Fibroblast of upper back skin (primary cell): ENCODE results near the gene LDB2.
A peak's percentile ranks its signal among the peaks of the same experiment; 100 is the strongest.

Experiments used
- DNase-seq: peaks from one replicate; pipeline ENCODE4 v3.0.0-alpha.2; 2013

The LDB2 gene

DNA sequence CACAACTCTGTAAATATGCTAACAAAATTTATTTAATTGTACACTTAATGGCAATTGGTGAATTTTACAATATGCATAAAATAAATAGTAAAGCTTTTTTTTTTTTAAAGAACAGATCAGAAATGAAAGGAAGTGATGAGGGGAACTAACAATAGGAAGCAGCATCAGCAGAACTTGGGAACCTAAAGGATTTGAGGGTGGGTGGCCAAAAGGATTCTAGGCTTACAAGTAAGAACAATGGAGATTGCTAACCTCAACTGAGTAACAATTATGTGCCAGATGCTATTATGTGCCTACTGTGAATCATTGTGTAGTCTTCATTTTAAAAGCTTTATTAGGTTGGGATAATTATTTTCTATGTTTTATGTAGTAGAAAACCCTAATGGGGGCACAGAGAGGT, 185.2 kb downstream of the LDB2 start:
- no peak for DNase-seq

DNA sequence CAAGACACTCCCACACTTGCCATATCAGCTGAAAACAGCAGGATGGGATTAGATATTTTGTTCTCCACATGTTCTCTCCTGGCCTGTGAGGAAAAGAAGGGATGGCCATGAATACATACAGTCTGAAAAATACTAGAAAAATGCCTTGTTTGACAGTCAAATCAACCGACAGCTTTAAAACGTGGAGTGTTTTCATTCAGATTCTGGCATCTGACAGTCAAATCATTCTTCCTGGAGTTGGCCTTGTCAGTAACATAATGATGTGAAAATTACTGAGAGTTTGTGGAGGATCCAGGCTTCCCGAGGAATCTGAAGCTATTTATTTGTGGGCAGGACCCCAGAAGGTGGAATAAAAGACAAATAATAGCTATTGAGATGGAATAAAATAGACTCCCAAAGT, 188.2 kb downstream of the LDB2 start:
- no peak for DNase-seq

DNA sequence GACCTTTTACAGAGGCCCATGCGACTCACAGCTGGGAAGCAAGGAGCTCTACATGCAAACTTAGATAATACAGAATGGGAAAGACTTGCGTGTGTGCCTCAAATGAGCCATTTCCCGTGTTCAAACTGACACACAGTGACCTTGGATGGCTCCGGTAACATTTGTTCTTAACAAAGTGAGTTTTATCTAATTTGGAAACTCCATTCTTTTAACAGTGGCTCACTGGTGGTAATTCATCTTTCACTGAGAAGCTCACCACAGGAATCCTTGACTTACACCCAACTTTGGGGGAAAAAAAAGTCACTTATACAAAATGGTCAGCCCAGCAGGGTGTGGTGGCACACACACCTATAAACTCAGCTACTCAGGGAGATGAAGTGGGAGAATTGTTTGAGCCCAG, 190.6 kb downstream of the LDB2 start:
- DNase-seq = peak; percentile 70

DNA sequence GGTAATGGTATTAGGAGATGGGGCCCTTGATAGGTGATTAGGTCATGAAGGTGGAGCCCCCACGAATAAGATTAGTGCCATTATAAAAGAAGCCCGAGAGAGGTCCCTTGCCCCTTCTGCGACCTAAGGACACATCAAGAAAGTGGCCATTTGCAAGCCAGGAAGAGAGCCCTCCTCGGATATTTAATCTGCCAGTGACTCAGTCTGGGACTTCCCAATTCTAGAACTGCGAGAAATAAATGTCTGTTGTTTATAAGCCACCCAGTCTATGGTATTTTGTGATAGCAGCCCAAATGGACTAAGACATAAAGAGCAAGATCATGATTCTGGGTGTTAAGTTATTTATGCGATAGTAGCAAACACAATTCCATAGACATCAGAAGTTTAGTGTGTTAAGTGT, 192.2 kb downstream of the LDB2 start:
- no peak for DNase-seq

DNA sequence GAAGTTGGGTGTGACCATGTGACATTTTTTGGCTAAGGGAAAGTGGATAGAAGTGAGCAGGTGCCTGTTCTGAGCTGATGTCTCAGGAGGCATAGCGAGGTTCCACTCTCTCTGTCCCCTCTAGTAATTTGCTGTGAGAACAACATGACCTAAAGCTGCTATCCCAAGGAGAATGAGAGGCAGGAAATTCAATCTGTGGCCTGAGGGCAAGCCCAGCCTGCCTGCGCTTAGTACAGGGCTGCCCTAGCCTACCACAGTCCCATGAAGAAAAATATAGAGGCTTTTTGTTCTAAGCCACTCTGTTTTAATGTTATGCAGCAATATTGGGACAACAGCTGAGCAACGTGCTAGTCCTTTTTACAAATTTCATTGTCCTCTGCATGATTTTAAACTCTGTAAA, 193.1 kb downstream of the LDB2 start:
- no peak for DNase-seq

DNA sequence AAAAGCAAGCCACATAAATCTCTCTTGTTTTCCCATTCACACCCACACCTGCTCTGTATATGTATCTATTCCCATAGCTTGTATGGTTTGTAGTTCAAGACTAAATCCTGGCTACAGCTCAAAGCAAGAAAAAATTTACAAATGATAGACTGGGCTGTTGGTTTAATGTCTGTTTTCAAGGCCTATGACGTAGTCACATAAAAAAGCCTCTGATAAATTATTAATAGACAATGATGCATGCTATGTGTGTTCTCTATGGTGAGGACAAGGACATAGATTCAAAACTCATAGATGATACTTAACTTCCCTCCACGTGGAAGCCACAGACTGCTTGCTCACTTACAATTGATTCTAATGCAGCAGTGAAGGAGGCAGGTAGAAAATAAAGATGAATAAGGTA, 194.0 kb downstream of the LDB2 start:
- no peak for DNase-seq

DNA sequence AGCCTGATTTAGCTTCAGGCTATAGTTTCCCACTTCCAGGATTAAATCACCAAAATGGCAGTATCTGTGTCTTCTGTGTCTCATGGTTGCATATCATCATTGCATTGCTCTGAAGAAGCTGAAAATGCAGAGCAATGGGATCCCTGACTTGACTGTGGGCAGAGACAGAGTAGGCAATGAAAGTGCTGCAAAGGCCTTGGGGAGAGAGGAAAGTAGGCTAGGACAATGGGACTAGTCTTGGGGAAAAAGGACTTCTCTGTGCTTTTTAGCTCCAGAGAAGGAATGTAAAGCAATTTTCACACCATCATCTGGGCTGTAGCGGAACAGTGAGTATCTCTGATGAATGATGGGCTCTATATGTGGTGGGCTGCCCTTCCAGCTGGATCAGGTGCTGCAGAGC, 202.5 kb downstream of the LDB2 start:
- DNase-seq = no peak

DNA sequence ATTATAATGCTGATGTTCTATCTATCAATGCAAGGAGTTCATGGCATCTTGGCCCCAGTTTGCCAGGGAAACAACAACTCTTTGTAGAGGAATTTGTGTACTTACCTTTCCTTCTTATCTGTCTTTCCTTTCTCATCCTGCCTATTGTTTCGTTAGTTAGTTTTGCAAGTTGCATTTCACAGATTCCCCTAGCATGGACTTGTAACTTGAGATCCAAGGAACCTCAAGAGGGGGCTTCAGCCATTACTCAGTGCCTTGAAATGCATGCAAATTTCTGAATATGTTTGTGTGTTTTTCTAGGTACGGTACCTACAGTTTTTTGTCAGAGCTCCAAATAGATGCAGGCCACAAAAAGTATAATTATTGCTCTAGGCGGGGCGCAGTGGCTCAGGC, 203.6 kb downstream of the LDB2 start:
- DNase-seq = no peak

DNA sequence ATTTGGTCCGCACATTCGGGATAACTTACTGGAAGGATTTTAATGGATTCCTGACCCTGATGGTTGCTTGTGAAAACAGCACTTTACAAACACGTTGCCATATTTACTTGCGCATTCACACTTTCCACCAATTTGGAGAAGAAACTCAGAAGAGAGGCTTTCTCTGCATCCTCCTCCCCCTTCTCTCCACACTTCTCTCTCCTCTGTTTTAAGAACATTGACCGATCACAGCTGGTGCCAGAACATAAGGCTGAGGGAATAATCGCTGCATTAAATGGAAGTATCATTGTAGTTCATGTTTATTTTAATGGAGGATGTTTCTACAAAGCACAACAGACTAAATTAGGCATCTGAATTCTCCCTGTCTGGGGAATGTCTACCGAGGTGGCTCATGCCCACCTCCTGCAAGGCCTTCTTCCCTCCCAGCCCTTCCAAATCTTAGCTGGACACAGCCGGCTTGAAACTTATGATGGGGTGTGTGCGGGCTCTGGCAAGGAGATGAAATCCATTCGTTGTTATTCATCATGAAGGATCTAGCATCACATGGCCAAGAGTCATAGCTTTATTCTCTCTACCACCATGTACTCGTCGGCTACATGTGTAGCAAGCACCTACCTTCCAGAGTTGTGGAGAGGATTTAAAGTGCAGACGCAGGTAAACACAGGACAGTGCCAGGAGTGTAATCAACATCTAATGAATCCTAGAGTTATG, 204.1 kb downstream of the LDB2 start:
- peak; percentile 38 for DNase-seq

DNA sequence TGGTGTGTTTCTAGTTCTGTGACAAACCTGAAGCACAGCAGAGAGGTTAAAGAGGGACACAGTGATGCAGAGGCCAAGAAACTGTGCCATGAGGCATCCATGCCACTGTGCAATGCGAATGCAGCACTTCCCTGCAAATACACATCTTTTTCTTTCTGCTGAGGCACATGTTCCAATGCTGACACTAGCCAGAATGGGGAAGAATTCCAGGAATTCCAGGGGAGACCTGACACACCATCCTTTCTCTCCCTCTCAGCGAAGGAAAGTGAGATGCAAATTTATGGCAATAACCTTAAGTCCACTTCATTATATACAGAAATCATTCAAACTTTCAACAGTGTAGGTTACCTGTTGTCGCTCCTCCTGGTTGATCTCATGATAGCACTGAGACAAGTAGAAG, 204.8 kb downstream of the LDB2 start:
- peak; percentile 69 for DNase-seq

DNA sequence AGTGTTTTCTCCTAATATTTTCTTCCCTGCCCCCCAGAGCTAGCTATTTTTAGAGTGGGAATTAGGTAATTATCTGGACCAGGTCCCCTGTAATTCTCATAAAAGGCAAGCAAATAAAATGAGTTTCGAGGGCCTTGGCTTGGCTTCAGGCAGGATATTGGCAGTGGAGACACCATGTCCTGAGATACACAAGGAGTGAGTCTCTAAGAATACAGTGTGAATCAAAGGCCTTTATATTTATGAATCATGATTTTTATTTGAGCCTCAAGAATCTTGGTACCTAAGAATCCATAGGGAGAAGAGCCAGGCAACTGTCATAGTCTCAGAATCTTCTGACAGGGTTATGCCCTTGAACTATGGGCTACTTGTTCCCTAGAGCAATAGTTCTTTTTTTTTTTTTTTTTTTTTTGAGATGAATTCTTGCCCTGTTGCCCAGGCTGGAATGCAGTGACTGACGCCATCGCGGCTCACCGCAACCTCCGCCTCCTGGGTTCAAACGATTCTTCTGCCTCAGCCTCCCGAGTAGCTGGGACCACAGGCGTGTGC, 205.4 kb downstream of the LDB2 start:
- DNase-seq = no peak

DNA sequence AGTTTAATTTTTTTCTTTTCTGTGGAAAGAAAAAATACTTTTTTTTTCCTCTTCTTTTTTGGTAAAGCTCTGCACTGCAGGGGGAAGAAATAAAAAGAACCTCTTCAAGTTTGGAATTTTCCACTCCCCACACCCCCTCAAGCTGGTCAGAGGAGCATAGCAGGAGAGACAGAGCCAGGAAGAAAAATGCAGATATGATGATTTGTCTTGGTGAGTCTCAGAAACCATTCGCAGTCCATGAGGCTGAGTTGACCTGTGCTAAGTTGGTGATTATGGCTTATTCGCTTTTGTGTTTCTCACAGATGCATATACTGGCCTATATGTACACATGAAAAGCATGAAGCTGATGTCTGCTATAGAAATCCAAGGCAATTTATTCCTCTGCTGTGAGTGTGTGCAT, 205.9 kb downstream of the LDB2 start:
- peak; percentile 55 for DNase-seq

DNA sequence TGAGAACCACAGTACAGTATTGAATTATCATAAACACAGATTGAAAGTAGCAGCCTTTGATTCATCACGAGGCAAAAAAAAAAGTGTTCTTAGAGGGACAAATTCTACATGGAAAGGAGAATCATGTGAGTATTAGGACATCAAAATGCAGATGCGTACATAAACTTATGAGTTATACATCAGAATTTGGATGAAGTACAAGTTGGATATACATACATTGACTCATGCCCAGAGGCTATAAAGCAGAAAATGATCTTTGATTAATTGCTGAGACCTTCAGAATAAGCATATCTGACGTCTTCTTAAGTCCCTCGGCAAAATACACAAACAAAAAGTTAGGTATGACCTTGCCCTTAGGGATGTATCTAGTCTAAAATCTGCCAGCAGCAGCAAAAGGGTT, 206.4 kb downstream of the LDB2 start:
- peak; percentile 69 for DNase-seq

DNA sequence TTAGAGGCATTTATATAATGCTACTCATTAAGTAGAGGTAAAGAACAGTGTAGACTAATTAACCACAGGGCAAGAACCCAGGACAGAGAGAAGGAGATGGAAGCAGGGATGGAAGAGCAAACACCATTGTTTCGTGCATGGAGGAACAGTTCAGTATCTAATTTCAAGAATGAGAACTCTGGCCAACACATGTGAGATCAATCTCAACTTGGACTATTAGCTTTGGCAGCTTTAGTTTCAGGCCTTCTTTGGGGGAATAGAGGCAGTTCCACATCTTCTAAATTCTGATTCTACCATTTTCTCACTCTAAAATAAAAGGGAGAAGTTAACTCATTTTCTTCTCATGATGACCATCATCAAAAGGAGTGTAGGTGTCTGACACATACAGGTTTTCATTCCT, 207.0 kb downstream of the LDB2 start:
- DNase-seq = no peak

DNA sequence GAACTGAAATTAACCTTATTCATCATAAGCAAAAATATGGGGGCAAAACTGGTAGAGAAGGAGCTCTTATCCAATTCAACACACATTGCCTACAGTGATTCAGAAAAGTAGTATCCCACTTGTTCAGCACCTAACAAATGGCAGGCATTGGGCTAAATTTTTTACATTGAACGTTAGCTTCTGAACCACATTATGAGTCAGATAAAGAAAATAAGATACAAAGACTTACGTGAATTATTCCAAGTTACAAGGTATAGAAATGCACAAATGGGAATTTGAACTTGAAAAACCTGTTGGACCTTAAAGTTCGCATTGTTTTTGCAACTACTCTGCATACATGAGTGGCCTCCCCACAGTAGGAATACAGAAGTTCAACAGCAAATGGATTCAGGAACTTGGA, 210.6 kb downstream of the LDB2 start:
- peak; percentile 39 for DNase-seq

DNA sequence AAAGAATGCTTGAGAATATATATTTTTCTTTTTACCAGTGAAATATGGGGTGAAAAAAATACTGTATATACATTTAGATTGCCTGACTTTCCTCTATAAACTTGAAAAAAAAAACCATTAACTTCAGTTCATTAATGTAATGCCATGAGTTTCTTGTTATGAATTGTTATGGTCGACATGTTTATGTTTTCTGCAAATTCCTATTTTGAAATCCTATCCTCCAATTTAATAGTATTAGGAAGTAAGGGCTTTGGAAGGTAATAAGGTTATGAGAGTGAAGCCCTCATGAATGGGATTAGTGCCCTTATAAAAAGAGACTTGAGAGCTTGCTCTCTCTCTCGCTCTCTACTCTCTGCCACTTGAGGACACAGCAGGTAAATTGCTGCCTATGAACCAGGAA, 211.4 kb downstream of the LDB2 start:
- DNase-seq = no peak

DNA sequence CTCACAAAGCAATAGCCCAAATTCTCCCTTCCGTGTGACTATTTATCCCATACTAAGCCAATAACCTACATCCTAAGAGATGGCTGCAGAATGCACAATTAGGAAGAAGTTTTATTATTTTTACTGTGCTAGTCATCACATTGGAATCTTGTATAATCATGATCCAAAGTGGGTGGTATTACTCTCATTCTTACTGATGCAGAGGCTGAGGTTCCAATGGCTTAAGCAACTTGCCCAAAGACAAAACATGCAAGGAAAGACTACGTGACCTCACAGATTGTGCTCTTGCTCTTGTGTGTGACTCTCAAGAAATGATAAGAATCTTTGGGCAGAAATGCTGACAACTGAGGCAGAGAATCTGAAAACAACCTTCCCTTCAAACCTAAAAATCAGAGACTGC, 212.2 kb downstream of the LDB2 start:
- DNase-seq = peak; percentile 96

DNA sequence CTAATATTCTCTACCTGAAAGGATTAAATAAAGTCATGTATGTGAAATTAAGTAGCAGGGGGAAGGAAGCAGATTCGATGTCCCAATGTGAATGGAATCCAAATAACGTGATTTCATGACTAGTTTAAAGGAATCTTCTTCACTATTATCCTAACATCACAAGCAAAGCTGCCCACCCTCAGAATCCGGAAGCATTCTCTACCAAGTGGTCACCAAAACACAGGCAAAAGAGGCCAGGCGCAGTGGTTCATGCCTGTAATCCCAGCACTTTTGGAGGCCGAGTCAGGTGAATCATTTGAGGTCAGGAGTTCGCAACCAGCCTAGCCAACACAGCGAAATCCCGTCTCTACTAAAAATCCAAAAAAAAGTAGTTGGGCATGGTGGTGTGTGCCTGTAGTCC, 212.9 kb downstream of the LDB2 start:
- DNase-seq = peak; percentile 49

DNA sequence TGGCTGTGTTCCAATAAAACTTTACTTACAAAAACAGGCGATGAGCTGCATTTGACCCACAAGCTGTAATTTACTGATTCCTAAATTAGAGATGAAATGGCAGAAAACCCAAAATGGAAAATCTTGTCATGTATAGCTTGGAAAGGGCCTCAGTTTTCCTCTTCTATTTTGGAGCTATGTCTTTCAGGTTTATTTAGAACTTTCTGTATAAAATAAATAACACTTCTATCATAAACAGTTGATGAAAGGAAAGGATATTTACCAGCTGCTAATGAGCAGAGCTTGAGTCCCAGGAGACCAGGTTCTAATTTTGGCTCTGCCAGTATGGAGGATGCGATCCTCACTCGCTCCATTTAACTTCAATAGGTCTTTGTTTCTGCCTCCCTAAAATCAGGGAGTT, 213.5 kb downstream of the LDB2 start:
- no peak for DNase-seq

DNA sequence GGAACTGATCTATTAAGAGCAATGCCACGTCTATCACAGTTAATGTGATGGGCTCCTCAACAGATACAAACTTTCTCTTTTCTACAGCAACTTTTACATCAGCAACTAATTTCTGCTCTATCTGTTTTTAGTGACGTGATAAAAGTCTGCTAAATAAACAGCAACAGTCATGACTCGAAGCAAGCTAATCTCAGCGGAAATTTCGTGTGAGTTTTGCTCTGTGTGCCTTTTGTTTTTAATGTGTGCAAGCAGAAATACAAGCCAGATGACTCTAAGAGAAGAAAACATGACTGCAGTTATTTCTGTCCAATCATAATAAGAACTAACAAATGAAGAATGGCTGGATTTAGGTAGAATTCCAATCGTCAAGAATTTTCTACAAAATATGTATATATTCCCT, 214.3 kb downstream of the LDB2 start:
- DNase-seq = peak; percentile 71

DNA sequence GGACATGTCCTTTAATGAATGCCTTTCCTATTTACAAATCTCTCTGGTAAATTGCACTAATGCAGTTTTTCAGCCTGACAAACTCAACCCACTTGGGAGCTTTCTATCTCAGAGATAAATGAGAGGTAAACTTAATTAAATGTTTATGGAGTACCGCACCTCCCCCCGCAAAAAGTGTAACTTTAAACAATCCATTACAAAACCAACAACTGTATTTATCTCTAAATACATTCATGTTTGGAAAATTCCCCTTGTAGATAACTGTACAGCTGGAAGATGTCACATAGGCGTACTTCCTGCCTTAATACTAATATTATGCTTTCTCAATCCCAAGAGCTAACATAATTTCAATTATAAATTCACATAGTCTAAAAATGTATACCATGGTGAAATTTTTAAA, 215.5 kb downstream of the LDB2 start:
- DNase-seq = no peak

DNA sequence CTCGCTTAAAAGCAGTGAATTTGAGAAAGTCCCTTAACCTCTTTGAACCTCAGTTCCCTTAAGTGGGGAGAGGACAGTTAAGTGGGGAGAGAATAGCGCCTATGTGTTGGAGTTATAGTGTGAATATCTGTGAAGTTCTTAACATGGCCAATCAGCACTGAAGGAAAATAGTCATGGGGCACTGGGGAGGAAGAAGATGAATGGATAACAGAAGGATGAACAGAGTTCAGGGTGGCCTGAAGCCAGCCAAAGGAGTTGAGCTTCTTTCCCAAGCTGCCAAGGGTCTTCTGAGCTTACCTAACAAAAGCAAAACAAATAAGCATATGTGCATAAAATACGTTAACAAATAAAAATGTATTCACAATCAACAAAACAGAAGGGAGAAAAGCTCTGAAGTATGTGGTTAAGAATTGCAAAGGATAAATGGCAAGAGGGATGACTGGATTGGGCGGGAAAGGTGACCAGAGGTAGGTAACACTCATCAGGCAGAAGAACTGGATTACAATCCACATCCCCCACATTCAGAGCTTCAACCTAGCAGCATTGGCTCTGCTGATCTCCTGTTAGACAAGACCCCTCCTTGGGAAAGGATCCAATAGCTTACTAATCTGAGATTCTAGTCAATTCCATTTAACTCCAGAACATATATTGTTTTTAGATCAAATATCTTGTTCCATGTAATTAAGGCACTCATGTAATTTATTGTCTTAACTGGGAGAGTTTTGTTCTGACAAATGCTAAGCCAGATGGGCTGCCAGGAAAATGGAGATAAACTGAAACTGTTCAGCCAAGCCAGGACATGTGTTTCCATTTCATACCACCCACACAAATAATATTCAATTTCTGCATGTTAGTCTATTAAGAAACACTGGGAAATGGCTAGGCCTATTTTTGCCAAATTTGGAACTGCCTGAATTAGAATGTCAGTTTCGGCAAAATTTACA, 221.2 kb downstream of the LDB2 start:
- no peak for DNase-seq

DNA sequence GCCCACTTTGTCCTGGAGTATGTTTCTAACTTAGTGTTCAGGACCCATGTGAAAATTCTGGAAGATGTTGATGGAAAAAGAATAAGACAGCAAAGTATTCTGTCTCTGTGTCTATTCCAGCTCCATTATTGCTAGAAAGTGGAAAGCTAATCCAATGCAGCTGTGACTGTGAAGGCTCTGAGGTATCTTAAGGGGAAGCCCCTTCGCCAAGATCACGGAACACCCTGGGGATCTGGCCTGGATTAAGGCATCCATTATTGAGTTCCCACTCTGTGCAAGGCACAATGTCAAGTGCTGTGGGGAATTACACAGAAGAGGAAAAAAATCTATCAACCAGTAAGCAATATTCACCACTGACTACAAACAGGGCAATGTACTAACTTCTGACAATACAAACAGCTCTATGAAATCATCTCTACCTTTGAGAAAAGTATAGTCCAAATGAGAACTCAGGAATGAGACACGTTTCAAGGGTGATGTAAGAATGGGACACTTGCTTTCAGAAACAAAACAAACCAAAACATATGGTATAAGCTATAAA, 222.1 kb downstream of the LDB2 start:
- DNase-seq = no peak

DNA sequence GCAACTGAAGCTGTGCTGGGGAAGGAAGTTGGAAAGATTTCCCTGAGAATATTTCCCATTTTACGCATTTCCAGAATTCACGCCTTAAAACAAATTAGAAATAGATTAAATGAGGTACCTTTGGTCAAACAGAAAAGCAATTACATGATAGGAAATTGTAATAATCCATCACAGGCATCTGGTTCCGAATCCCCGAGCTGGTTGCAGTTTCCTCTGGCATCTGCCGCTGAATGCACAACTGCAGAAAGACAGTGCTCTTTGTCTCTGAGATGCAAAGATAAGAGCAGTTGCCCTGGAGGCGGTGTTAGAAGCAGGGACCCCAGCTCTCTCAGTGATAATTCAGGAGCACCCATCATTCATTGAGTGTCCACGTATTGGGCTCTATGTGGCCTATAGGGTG, 224.4 kb downstream of the LDB2 start:
- DNase-seq = no peak
